H1 (cell line): ENCODE data around the gene UQCRC2. TPM values are rescaled to one million over a fixed set of nuclear protein-coding genes. Genes with fewer than 3 reads are reported as not detected.

Source experiments
- CTCF ChIA-PET: fragments of 300-600 bp; sonication (Branson Sonifier 250); formaldehyde crosslinking; loops from one replicate; lab custom pipeline; 2021; ENCODE audit not compliant: partially characterized antibody; lab: Charles Lee
- POLR2A ChIA-PET: fragments of 300-600 bp; sonication (Branson Sonifier 250); formaldehyde crosslinking; loops from one replicate; lab custom pipeline; 2021; ENCODE audit warnings: inconsistent platforms; ENCODE audit not compliant: partially characterized antibody; lab: Charles Lee
- DNase-seq, 2 experiments: peaks; one replicate each; pipeline versions ENCODE4 v3.0.0 to v3.0.0-alpha.2; 2010 to 2022; ENCODE audit warnings: low spot score in 2 of 2, low read depth in 1 of 2, mixed read lengths in 1 of 2
- FAIRE-seq: peaks from 2 replicates; lab custom pipeline; 2011; peaks lifted over from hg19 to GRCh38; lab: Jason Lieb, UNC
- H2AFZ ChIP-seq: 2 replicates; pipeline ENCODE4 v1.8.1; 2012; ENCODE audit warnings: low read length, inconsistent platforms
- H2AK5ac ChIP-seq: 2 replicates; pipeline ENCODE4 v1.6.1; 2013; ENCODE audit warnings: low read depth, low read length
- H2BK120ac ChIP-seq: replicated peaks from 2 replicates; pipeline ENCODE3; 2013; ENCODE audit warnings: low read depth, low read length, inconsistent platforms
- H2BK12ac ChIP-seq: 2 replicates; pipeline ENCODE4 v1.6.1; 2013; ENCODE audit warnings: low read depth, low read length
- H2BK15ac ChIP-seq: 2 replicates; pipeline ENCODE4 v1.6.1; 2013; ENCODE audit warnings: low read length
- H2BK20ac ChIP-seq: 2 replicates; pipeline ENCODE4 v1.6.1; 2013; ENCODE audit warnings: low read length
- H2BK5ac ChIP-seq: 2 replicates; pipeline ENCODE4 v1.6.1; 2013; ENCODE audit warnings: low read depth, low read length
- H3K14ac ChIP-seq: 2 replicates; pipeline ENCODE4 v1.6.1; 2013; ENCODE audit warnings: inconsistent platforms; ENCODE audit not compliant: insufficient read length
- H3K18ac ChIP-seq: 2 replicates; pipeline ENCODE4 v1.6.1; 2013; ENCODE audit warnings: low read length; ENCODE audit errors: extremely low read depth
- H3K23ac ChIP-seq: 2 replicates; pipeline ENCODE4 v1.6.1; 2013; ENCODE audit warnings: inconsistent platforms; ENCODE audit not compliant: insufficient read length
- H3K23me2 ChIP-seq: 2 replicates; pipeline ENCODE4 v1.6.1; 2013; ENCODE audit warnings: low read depth, low read length
- H3K27ac ChIP-seq: 2 replicates; pipeline ENCODE4 v1.6.1; 2011; ENCODE audit warnings: low read depth, low read length, inconsistent platforms
- H3K27me3 ChIP-seq, 4 experiments: replicated peaks in 1 of 4; 1 replicate in 1 of 4; 2 replicates in 3 of 4; pipeline versions ENCODE4 v1.6.1 to v1.8.1; 2011 to 2013; ENCODE audit warnings: low read length in 3 of 4, mild to moderate bottlenecking in 3 of 4, inconsistent platforms in 2 of 4, mixed read lengths in 2 of 4, moderate library complexity in 1 of 4; ENCODE audit not compliant: control insufficient read depth in 3 of 4, insufficient read depth in 3 of 4; ENCODE audit errors: extremely low read depth in 1 of 4
- H3K36me3 ChIP-seq, 4 experiments: 2 replicates each; pipeline versions ENCODE4 v1.6.1 to v1.8.1; 2011 to 2013; ENCODE audit warnings: mild to moderate bottlenecking in 4 of 4, low read length in 3 of 4, moderate library complexity in 2 of 4, control low read depth in 1 of 4, inconsistent platforms in 1 of 4; ENCODE audit not compliant: insufficient read depth in 4 of 4, control insufficient read depth in 2 of 4
- H3K4ac ChIP-seq: replicated peaks from 2 replicates; pipeline ENCODE3; 2013; ENCODE audit warnings: low read length, low read depth, mixed read lengths, inconsistent platforms; ENCODE audit not compliant: insufficient read length
- H3K4me1 ChIP-seq, 4 experiments: replicated peaks in 1 of 4; 1 replicate in 1 of 4; 2 replicates in 3 of 4; pipeline versions ENCODE4 v1.6.1 to v1.8.1; 2011 to 2013; ENCODE audit warnings: low read length in 3 of 4, inconsistent platforms in 2 of 4, mixed read lengths in 1 of 4; ENCODE audit not compliant: insufficient read depth in 4 of 4, control insufficient read depth in 3 of 4
- H3K4me2 ChIP-seq, 2 experiments: 2 replicates each; pipeline versions ENCODE4 v1.6.1 to v1.8.1; 2011 to 2013; ENCODE audit warnings: low read depth in 2 of 2, low read length in 2 of 2, control low read depth in 1 of 2, inconsistent platforms in 1 of 2, mild to moderate bottlenecking in 1 of 2; ENCODE audit not compliant: insufficient read depth in 1 of 2
- H3K4me3 ChIP-seq, 4 experiments: fragments of 200-600, 300-600 bp in 1 of 4; sonication (generic), shearing (Covaris generic), sonication (Bioruptor Twin) in 1 of 4; 2 replicates each; pipeline versions ENCODE4 v1.5.1 to v1.8.1; 2011 to 2016; ENCODE audit warnings: low read length in 4 of 4, low read depth in 3 of 4, control low read depth in 2 of 4, inconsistent platforms in 2 of 4, mild to moderate bottlenecking in 2 of 4, mixed read lengths in 1 of 4, moderate library complexity in 1 of 4; ENCODE audit not compliant: insufficient read depth in 2 of 4; ENCODE audit errors: extremely low read depth in 1 of 4
- H3K56ac ChIP-seq: replicated peaks from 2 replicates; pipeline ENCODE3; 2013; ENCODE audit warnings: low read depth, mild to moderate bottlenecking, mixed read lengths, low read length, inconsistent platforms; ENCODE audit not compliant: insufficient read length
- H3K79me1 ChIP-seq: 2 replicates; pipeline ENCODE4 v1.6.1; 2013; ENCODE audit warnings: low read depth, low read length, control low read depth
- H3K79me2 ChIP-seq, 2 experiments: 2 replicates each; pipeline versions ENCODE4 v1.6.1 to v1.8.1; 2012 to 2013; ENCODE audit warnings: low read length in 2 of 2, mild to moderate bottlenecking in 2 of 2, inconsistent platforms in 1 of 2; ENCODE audit not compliant: insufficient read depth in 2 of 2, control insufficient read depth in 1 of 2
- H3K9ac ChIP-seq, 4 experiments: replicated peaks in 1 of 4; 1 replicate in 1 of 4; 2 replicates in 3 of 4; pipeline versions ENCODE4 v1.6.1 to v1.8.1; 2011 to 2013; ENCODE audit warnings: low read depth in 3 of 4, low read length in 3 of 4, control low read depth in 2 of 4, mild to moderate bottlenecking in 2 of 4, moderate library complexity in 2 of 4, inconsistent platforms in 1 of 4; ENCODE audit errors: extremely low read depth in 1 of 4
- H3K9me3 ChIP-seq, 2 experiments: 2 replicates each; pipeline versions ENCODE4 v1.6.1 to v1.8.1; 2012 to 2013; ENCODE audit warnings: mild to moderate bottlenecking in 2 of 2, moderate library complexity in 2 of 2, control low read depth in 1 of 2, inconsistent platforms in 1 of 2, low read depth in 1 of 2, low read length in 1 of 2, mixed read lengths in 1 of 2; ENCODE audit not compliant: insufficient read depth in 2 of 2
- H4K20me1 ChIP-seq, 2 experiments: replicated peaks in 1 of 2; 2 replicates each; pipeline versions ENCODE3 to v1.8.1; 2011 to 2013; ENCODE audit warnings: inconsistent platforms in 2 of 2, low read length in 2 of 2, mild to moderate bottlenecking in 1 of 2; ENCODE audit not compliant: insufficient read depth in 2 of 2, control insufficient read depth in 1 of 2
- H4K5ac ChIP-seq: 2 replicates; pipeline ENCODE4 v1.6.1; 2013; ENCODE audit warnings: low read length, low read depth, mixed read lengths, inconsistent platforms; ENCODE audit not compliant: insufficient read length
- H4K8ac ChIP-seq: 2 replicates; pipeline ENCODE4 v1.8.0; 2013; ENCODE audit warnings: mild to moderate bottlenecking, moderate library complexity, low read length, inconsistent platforms; ENCODE audit not compliant: insufficient read depth; ENCODE audit errors: extremely low read depth
- H4K91ac ChIP-seq: replicated peaks from 2 replicates; pipeline ENCODE3; 2013; ENCODE audit warnings: low read length, mixed read lengths, inconsistent platforms; ENCODE audit not compliant: insufficient read length
- BRCA1 ChIP-seq: IDR thresholded peaks from 2 replicates; pipeline ENCODE4 v1.6.1; 2012; ENCODE audit warnings: low read depth, low read length, improper control_type of control experiment
- RAD21 ChIP-seq, 2 experiments: IDR thresholded peaks in 1 of 2; conservative IDR thresholded peaks in 1 of 2; 2 replicates each; pipeline ENCODE4 v1.6.1; 2011; ENCODE audit warnings: low read depth in 2 of 2, low read length in 2 of 2, improper control_type of control experiment in 1 of 2, inconsistent platforms in 1 of 2, mild to moderate bottlenecking in 1 of 2, moderate library complexity in 1 of 2
- SUZ12 ChIP-seq: fragments of 200-600 bp; sonication (generic); IDR thresholded peaks from 2 replicates; pipeline ENCODE4 v1.6.1; 2012; ENCODE audit warnings: mild to moderate bottlenecking, inconsistent platforms, low read length, moderate library complexity, mixed read lengths
- WGBS, 2 experiments: shearing (Covaris generic) in 1 of 2; methylation state at CpG; one replicate each; pipeline versions ENCODE4 v1.1.6 to v1.1.7; 2013 to 2015; ENCODE audit warnings: low lambda C conversion rate in 2 of 2, mixed read lengths in 2 of 2, inconsistent platforms in 1 of 2, low coverage in 1 of 2, missing lambda C conversion rate in 1 of 2; ENCODE audit not compliant: insufficient replicate concordance in 2 of 2, insufficient coverage in 1 of 2, insufficient read length in 1 of 2; ENCODE audit errors: extremely low coverage in 1 of 2, missing lambda C conversion rate in 1 of 2; 5-methylcytosine and 5-hydroxymethylcytosine counted together
- polyA plus RNA-seq, 7 experiments: library from polyadenylated mRNA; depleted of rRNA in 3 of 7; stranded (reverse) in 5 of 7; unstranded in 2 of 7; fragments of >200 nt in 5 of 7; fragments of 200-250 nt in 2 of 7; gene quantifications; 1 replicate in 5 of 7; 2 replicates in 1 of 7; 4 replicates in 1 of 7; pipeline versions ENCODE4 v1.2.1 to v1.2.3, GENCODE V29; 2011 to 2013; ENCODE audit warnings: missing spikeins in 2 of 7, mixed read lengths in 2 of 7
- total RNA-seq: library from RNA; stranded (reverse); fragmentation: NEBNext Ultra II Directional; extraction: Animal tissue kit (Norgen Biotek cat#: 25700); gene quantifications from 2 replicates; pipeline ENCODE4 v1.2.1, GENCODE V29; 2021

The UQCRC2 gene
- total and polyA plus RNA-seq, 2 of the 8 experiments (the other 6 are each of a cell fraction or from before 2014, with no cell fraction given) = 94.4 to 182 TPM

- H3K4ac ChIP-seq = no peak overlapping the region
- H3K36me3 ChIP-seq = no peaks in the 10 kb centered on the region; a peak in 1 of 8 replicates
- no peak overlapping the region for H4K5ac ChIP-seq
- ChIA-PET CTCF (interaction anchor here (0.5 to 1.6 kb wide), 3 partner anchors 70 to 1491 kb away, joined by 3 read pairs; no protein-coding TSS in a partner anchor), POLR2A (interaction anchor here (0.5 kb wide), 1 partner anchor 174 kb away, joined by 3 read pairs; no protein-coding TSS in a partner anchor)
- no peak overlapping the region for H2AFZ ChIP-seq
- H3K4me3 ChIP-seq = no peak overlapping the region
- H3K9me3 ChIP-seq = no peaks in the 10 kb centered on the region
- 97% methylated on average over 4 of the region's 4 CpGs; no CpG with 5 or more reads in 1 of the 2 experiments for WGBS, 2 experiments
- H3K79me2 ChIP-seq = peaks cover 0 to 19% of the 10 kb centered on the region in 2 experiments; a peak in 2 of 4 replicates
- H3K27me3 ChIP-seq = no peaks in the 10 kb centered on the region
- no peak overlapping the region for H2BK12ac ChIP-seq
- no peak overlapping the region for H3K23ac ChIP-seq
- H3K4me1 ChIP-seq = no peaks in the 10 kb centered on the region
- no peaks in the 10 kb centered on the region for H3K23me2 ChIP-seq
- H3K79me1 ChIP-seq = no peaks in the 10 kb centered on the region
- H4K8ac ChIP-seq = no peak overlapping the region
- no peak overlapping the region for H2BK120ac ChIP-seq
- FAIRE-seq = no peak
- no peak overlapping the region for H3K56ac ChIP-seq
- H3K14ac ChIP-seq = no peak overlapping the region
- no peak overlapping the region for H3K27ac ChIP-seq
- no peak overlapping the region for H3K9ac ChIP-seq
- H2AK5ac ChIP-seq = no peak overlapping the region
- no peak overlapping the region for H4K91ac ChIP-seq
- no peak overlapping the region for H3K18ac ChIP-seq
- no peak overlapping the region for H2BK20ac ChIP-seq
- H4K20me1 ChIP-seq = no peaks in the 10 kb centered on the region
- no peak overlapping the region for H2BK5ac ChIP-seq
- H3K4me2 ChIP-seq = no peak overlapping the region
- TF ChIP-seq BRCA1 = no peak
- TF ChIP-seq RAD21 (IDR thresholded peaks at IDR 0.05 in 1 of 2, conservative IDR thresholded peaks at IDR 0.05 in 1 of 2; ENCODE audit: low read depth in 2 of 2, low read length in 2 of 2) = no peak
- no peak for TF ChIP-seq SUZ12
- no peak overlapping the region for H2BK15ac ChIP-seq
- DNase-seq = no peak
Measured at GRCh38 chr16:22029632-22030031, 76.5 kb downstream of the UQCRC2 start.
